Measurements from ENCODE around the gene MSRB3. TPM values are rescaled to one million over a fixed set of nuclear protein-coding genes. Genes with fewer than 3 reads are reported as not detected.

Gene MSRB3
- polyA plus RNA-seq, 1 of the 3 experiments (the other 2 are of a cell fraction): 24.3 TPM

GRCh38 chr12:65364046-65364445 lies 85.6 kb downstream of the MSRB3 start:
- no peak for DNase-seq
- WGBS (ENCODE audit: low lambda C conversion rate): 20% methylated on average over 1 of the region's 1 CpG
- Histone ChIP-seq H3K4me2 (peak overlapping the region; percentile 18; the same call in 1 of the 2 replicates), H3K4me3 (ENCODE audit: low read depth in 2 of 2, low read length in 1 of 2) (no peak overlapping the region), H4K20me1 (ENCODE audit: insufficient read depth) (no peaks in the 10 kb centered on the region), H3K9me2 (no peaks in the 10 kb centered on the region), H3F3A (replicated peaks; ENCODE audit: insufficient read depth) (peaks cover 10% of the 10 kb centered on the region), H3K4me1 (ENCODE audit: control insufficient read depth in 1 of 2, insufficient read depth in 2 of 2, low read depth in 1 of 2, low read length in 1 of 2) (0 out of 4 replicates have a peak, but pooled peaks cover 0 to 6% of the 10 kb centered on the region in 2 experiments), H3K27me3 (ENCODE audit: insufficient read depth) (no peaks in the 10 kb centered on the region), H2AFZ (ENCODE audit: low read depth) (no peak overlapping the region), H3K36me3 (replicated peaks in 1 of 2; ENCODE audit: control insufficient read depth in 1 of 2, insufficient read depth in 2 of 2, low read length in 1 of 2) (peaks cover 6 to 24% of the 10 kb centered on the region in 2 experiments), H3K79me2 (ENCODE audit: insufficient read depth) (no peaks in the 10 kb centered on the region), H3K9me3 (no peaks in the 10 kb centered on the region), H3K9ac (no peak overlapping the region), H3K27ac (ENCODE audit: low read depth in 2 of 2, low read length in 1 of 2) (peak overlapping the region; percentile 36 to 51; a peak in 3 of 4 replicates)
- TF ChIP-seq NFIC (IDR thresholded peaks at IDR 0.05; ENCODE audit: borderline replicate concordance) (peak; percentile 49; the same call in 1 of the 2 replicates), FOXJ3 (CRISPR knock-in tag; IDR thresholded peaks at IDR 0.05) (no peak), FOSL2 (IDR thresholded peaks at IDR 0.05; ENCODE audit: borderline replicate concordance, low read depth) (peak; percentile 24; the same call in 1 of the 2 replicates), GABPA (IDR thresholded peaks at IDR 0.05; ENCODE audit: low read depth) (no peak), REST (IDR thresholded peaks at IDR 0.05; ENCODE audit: low read depth, low read length) (no peak), TCF12 (IDR thresholded peaks at IDR 0.05) (peak; percentile 43; the same call in 1 of the 2 replicates)
- TF ChIP-seq, protein P1, sequence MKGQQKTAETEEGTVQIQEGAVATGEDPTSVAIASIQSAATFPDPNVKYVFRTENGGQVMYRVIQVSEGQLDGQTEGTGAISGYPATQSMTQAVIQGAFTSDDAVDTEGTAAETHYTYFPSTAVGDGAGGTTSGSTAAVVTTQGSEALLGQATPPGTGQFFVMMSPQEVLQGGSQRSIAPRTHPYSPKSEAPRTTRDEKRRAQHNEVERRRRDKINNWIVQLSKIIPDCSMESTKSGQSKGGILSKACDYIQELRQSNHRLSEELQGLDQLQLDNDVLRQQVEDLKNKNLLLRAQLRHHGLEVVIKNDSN (IDR thresholded peaks at IDR 0.05; ENCODE audit: borderline replicate concordance, low read depth): no peak
- ChIA-PET POLR2A (no interaction called here), CTCF (no interaction called here)

DNA sequence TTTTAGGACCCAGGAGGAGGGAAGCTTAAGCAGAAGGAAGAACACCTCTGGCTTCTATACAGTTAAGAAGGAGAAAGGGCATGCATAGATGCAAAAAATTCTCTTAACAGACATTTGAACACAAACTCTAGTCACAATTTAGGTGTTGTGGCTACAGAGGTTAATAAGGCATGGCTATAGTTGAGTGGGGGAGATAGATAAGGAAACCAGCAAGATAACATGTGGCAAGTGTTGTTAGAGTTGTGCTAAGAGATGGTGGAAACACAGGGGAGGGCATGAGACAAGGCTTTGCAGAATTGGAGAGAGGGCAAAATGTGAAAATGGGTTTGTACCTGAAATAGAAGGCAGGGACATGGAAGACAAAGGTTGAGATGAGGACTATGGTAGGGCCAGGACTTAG lies 88.9 kb downstream of the MSRB3 start:
- POLR2A ChIA-PET: no interaction called here
- CTCF ChIA-PET: interaction anchor here (0.6 kb wide), 1 partner anchor 1267 kb away, joined by 3 read pairs; no protein-coding TSS in a partner anchor
- TF ChIP-seq FOSL2 (IDR thresholded peaks at IDR 0.05; ENCODE audit: borderline replicate concordance, low read depth): no peak
- no peak for TF ChIP-seq IRF3 (IDR thresholded peaks at IDR 0.05; ENCODE audit: low read depth, low read length)
- no peak for TF ChIP-seq JUND (IDR thresholded peaks at IDR 0.05)
- TF ChIP-seq CHD2 (IDR thresholded peaks at IDR 0.05; ENCODE audit: low read length, partially characterized antibody): no peak
- no peak for TF ChIP-seq TCF12 (IDR thresholded peaks at IDR 0.05)
- no peak for TF ChIP-seq RAD21 (IDR thresholded peaks at IDR 0.05; ENCODE audit: low read length)
- no peak for TF ChIP-seq NRF1 (IDR thresholded peaks at IDR 0.05; ENCODE audit: low read depth, low read length)
- TF ChIP-seq CTCF (IDR thresholded peaks at IDR 0.05): no peak
- TF ChIP-seq EZH2phosphoT487 (IDR thresholded peaks at IDR 0.05; ENCODE audit: borderline replicate concordance, low read depth): no peak
- no peak for TF ChIP-seq NFIC (IDR thresholded peaks at IDR 0.05; ENCODE audit: borderline replicate concordance)
- TF ChIP-seq TAF1 (IDR thresholded peaks at IDR 0.05; ENCODE audit: borderline replicate concordance, low read depth, low read length): no peak
- TF ChIP-seq SMC3 (IDR thresholded peaks at IDR 0.05; ENCODE audit: low read depth, low read length): no peak
- TF ChIP-seq RFX5 (IDR thresholded peaks at IDR 0.05; ENCODE audit: low read length): no peak

More for the DNA sequence above, 88.9 kb downstream of the MSRB3 start:
- no peaks in the 10 kb centered on the region for H3K27me3 ChIP-seq (ENCODE audit: insufficient read depth)
- no peaks in the 10 kb centered on the region for H3K9me3 ChIP-seq
- no peaks in the 10 kb centered on the region for H3K9me2 ChIP-seq
- no peak overlapping the region for H3K4me2 ChIP-seq
- H2AFZ ChIP-seq (ENCODE audit: low read depth): no peak overlapping the region
- H3K4me3 ChIP-seq (ENCODE audit: low read depth in 2 of 2, low read length in 1 of 2): no peak overlapping the region
- peaks cover 6 to 7% of the 10 kb centered on the region in 2 experiments for H3K36me3 ChIP-seq (replicated peaks in 1 of 2; ENCODE audit: control insufficient read depth in 1 of 2, insufficient read depth in 2 of 2, low read length in 1 of 2)
- 0 out of 4 replicates have a peak, but pooled peaks cover 0 to 6% of the 10 kb centered on the region in 2 experiments for H3K4me1 ChIP-seq (ENCODE audit: control insufficient read depth in 1 of 2, insufficient read depth in 2 of 2, low read depth in 1 of 2, low read length in 1 of 2)
- H4K20me1 ChIP-seq (ENCODE audit: insufficient read depth): no peaks in the 10 kb centered on the region
- no peak for DNase-seq
- H3K27ac ChIP-seq (ENCODE audit: low read depth in 2 of 2, low read length in 1 of 2): no peak overlapping the region
- H3F3A ChIP-seq (replicated peaks; ENCODE audit: insufficient read depth): peaks cover 4% of the 10 kb centered on the region
- no peak overlapping the region for H3K9ac ChIP-seq
- no peaks in the 10 kb centered on the region for H3K79me2 ChIP-seq (ENCODE audit: insufficient read depth)
